Lung (tissue), 12 donors: ENCODE results near the gene ITGB7. TPM values are rescaled to one million over a fixed set of nuclear protein-coding genes. Genes with fewer than 3 reads are reported as not detected.

ENCODE experiments used
- ATAC-seq: fragments of 200-7000 bp; cut with Tn5 transposase; one replicate; pipeline ENCODE4 v1.9.1; 2020; ENCODE audit warnings: moderate number of reproducible peaks; ENCODE audit not compliant: insufficient read depth, low FRiP score
- DNase-seq, 3 donors: peaks; one replicate each; pipeline ENCODE4 v3.0.0-alpha.2; 2013 to 2017
- H3K27ac ChIP-seq, 2 donors: one replicate each; pipeline ENCODE4 v1.5.1; 2013; ENCODE audit warnings: mild to moderate bottlenecking in 2 of 2, moderate library complexity in 2 of 2, control low read depth in 1 of 2, inconsistent platforms in 1 of 2, low read depth in 1 of 2, low read length in 1 of 2
- H3K27me3 ChIP-seq, 3 donors: one replicate each; pipeline ENCODE4 v1.5.1; 2013; ENCODE audit warnings: low read length in 2 of 3; ENCODE audit not compliant: control insufficient read depth in 3 of 3, insufficient read depth in 3 of 3
- H3K36me3 ChIP-seq, 4 donors: one replicate each; pipeline ENCODE4 v1.5.1; 2013; ENCODE audit warnings: low read length in 4 of 4, mild to moderate bottlenecking in 1 of 4, moderate library complexity in 1 of 4; ENCODE audit not compliant: control insufficient read depth in 4 of 4, insufficient read depth in 4 of 4
- H3K4me1 ChIP-seq, 5 donors: one replicate each; pipeline ENCODE4 v1.5.1; 2013; ENCODE audit warnings: low read length in 5 of 5, mild to moderate bottlenecking in 2 of 5, moderate library complexity in 1 of 5; ENCODE audit not compliant: control insufficient read depth in 5 of 5, insufficient read depth in 5 of 5
- H3K4me3 ChIP-seq: one replicate; pipeline ENCODE4 v1.5.1; 2013; ENCODE audit warnings: mild to moderate bottlenecking, control low read depth, moderate library complexity
- H3K9ac ChIP-seq, 2 donors: one replicate each; pipeline ENCODE4 v1.5.1; 2013; ENCODE audit warnings: low read length in 2 of 2, control low read depth in 1 of 2; ENCODE audit not compliant: insufficient read depth in 1 of 2
- H3K9me3 ChIP-seq, 4 donors: one replicate each; pipeline ENCODE4 v1.5.1; 2013; ENCODE audit warnings: low read length in 3 of 4, mild to moderate bottlenecking in 1 of 4, moderate library complexity in 1 of 4; ENCODE audit not compliant: control insufficient read depth in 4 of 4, insufficient read depth in 3 of 4
- CTCF ChIP-seq: IDR thresholded peaks from 2 replicates; pipeline ENCODE4 v1.5.1; 2012; ENCODE audit warnings: mild to moderate bottlenecking; ENCODE audit errors: control extremely low read depth, extremely low read depth
- WGBS, 2 donors: extraction: QIAGEN DNeasy Blood & Tissue Kit; methylation state at CpG; one replicate each; pipeline ENCODE4 v1.1.7; 2013; 5-methylcytosine and 5-hydroxymethylcytosine counted together
- polyA plus RNA-seq, 2 donors: library from polyadenylated mRNA; stranded (reverse); fragments of 200-250 nt; gene quantifications; one replicate each; pipeline ENCODE4 v1.2.1, GENCODE V29; 2013
- total RNA-seq, 2 donors: library from RNA; depleted of rRNA in 1 of 2; stranded (reverse); fragments of >200 nt in 1 of 2; gene quantifications; one replicate each; pipeline ENCODE4 v1.2.1, GENCODE V29; 2014 to 2021
- donor health status: control.
- donor health status: control.
- donor health status: Bipolar disorder and iron deficiency.
- donor health status: healthy.
- donor health status: DM: yes; HTN: yes; CAD: no.

ITGB7 gene
- total and polyA plus RNA-seq, 4 donors, result 2.3 to 7.9 (median 5.0) TPM

GRCh38 chr12:53212931-53213330 lies 5.9 kb upstream of the ITGB7 start:
- Histone ChIP-seq H3K9me3 (no peaks in the 10 kb centered on the region), H3K36me3 (peaks cover 0 to 31% (median 29%) of the 10 kb centered on the region in 4 donors), H3K27ac (no peak overlapping the region), H3K27me3 (no peaks in the 10 kb centered on the region), H3K4me3 (no peak overlapping the region), H3K9ac (no peak overlapping the region), H3K4me1 (peaks cover 0 to 32% (median 20%) of the 10 kb centered on the region in 5 donors)
- no peak for TF ChIP-seq CTCF
- 60 to 67% methylated on average over 12 of the region's 12 CpGs for WGBS, 2 donors
- DNase-seq (no peak), ATAC-seq (no peak)

- Histone ChIP-seq H3K4me3 (no peak overlapping the region), H3K27ac (no peak overlapping the region), H3K9me3 (no peaks in the 10 kb centered on the region), H3K27me3 (no peaks in the 10 kb centered on the region), H3K36me3 (peaks cover 0 to 31% (median 29%) of the 10 kb centered on the region in 4 donors), H3K9ac (no peak overlapping the region), H3K4me1 (peaks cover 0 to 20% (median 9%) of the 10 kb centered on the region in 5 donors)
- 91 to 93% methylated on average over 13 of the region's 13 CpGs for WGBS, 2 donors
- ATAC-seq, result no peak
- DNase-seq, result peak in 1 of 3 donors; percentile 7
- TF ChIP-seq CTCF, result no peak
These were observed 4.7 kb upstream of the ITGB7 start for GRCh38 chr12:53211476-53212381.

GRCh38 chr12:53210843-53211242 lies 3.8 kb upstream of the ITGB7 start:
- 62 to 76% methylated on average over 4 of the region's 4 CpGs for WGBS, 2 donors
- peaks cover 0 to 31% (median 29%) of the 10 kb centered on the region in 4 donors for H3K36me3 ChIP-seq

More at GRCh38 chr12:53210843-53211242, 3.8 kb upstream of the ITGB7 start:
- Histone ChIP-seq H3K4me3 (no peak overlapping the region), H3K4me1 (peaks cover 0 to 15% (median 0%) of the 10 kb centered on the region in 5 donors), H3K27me3 (no peaks in the 10 kb centered on the region), H3K9me3 (no peaks in the 10 kb centered on the region), H3K27ac (no peak overlapping the region), H3K9ac (no peak overlapping the region)
- no peak for TF ChIP-seq CTCF
- peak in 1 of 3 donors; percentile 9 for DNase-seq
- no peak for ATAC-seq
